Stimulated activated CD8-positive, alpha-beta memory T cell treated with anti-CD3 and anti-CD28 coated beads, Interleukin-4, amount 100 ng/mL, for 1 hour (primary cell): ENCODE measurements around the gene NUP35.

ENCODE experiments used
- DNase-seq, 2 donors: peaks; one replicate each; pipeline ENCODE4 v3.0.0-alpha.2; 2020; ENCODE audit warnings: low read depth in 2 of 2, low spot score in 1 of 2

NUP35 gene, protein sequence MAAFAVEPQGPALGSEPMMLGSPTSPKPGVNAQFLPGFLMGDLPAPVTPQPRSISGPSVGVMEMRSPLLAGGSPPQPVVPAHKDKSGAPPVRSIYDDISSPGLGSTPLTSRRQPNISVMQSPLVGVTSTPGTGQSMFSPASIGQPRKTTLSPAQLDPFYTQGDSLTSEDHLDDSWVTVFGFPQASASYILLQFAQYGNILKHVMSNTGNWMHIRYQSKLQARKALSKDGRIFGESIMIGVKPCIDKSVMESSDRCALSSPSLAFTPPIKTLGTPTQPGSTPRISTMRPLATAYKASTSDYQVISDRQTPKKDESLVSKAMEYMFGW

DNA sequence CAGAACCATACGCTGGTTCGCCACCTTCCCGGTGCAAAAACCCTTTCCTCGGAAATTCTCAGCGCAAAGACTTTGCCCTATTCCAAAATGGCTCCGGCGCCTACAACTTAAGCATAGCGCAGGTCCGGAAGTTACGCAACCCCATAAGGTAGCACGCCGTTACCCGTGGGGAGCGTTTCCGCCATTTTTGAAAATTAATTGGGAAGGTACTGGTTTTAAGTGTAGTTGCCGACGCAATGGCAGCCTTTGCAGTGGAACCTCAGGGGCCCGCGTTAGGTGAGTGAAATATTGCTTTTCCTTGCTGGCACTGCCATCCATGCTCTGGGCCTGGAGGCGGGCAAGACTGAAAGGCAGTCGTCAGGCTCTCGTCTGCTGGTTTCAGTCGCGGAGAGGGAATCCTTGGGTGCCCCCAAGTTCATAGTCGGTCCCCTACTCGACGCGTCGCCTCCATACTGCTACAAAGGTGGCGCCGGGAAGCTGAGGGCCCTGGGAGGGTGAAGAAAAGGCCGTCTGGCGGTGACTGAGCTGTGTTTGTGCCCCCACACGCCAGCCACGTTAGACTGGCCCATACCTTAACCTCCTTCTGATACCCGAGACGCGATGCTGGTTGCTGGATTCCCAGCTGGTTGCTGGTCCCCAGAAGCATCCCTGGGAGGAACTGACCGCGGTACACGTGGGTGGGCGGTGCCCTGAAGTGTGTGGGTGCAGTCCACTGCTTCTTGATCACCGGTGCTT lies at the start of gene NUP35:
NUP35 (plus strand) TSS at position 222 of the 735 bp plus-strand sequence; CDS start at position 237, 15 bp downstream.
- peak; percentile 74 to 75 for DNase-seq

DNA sequence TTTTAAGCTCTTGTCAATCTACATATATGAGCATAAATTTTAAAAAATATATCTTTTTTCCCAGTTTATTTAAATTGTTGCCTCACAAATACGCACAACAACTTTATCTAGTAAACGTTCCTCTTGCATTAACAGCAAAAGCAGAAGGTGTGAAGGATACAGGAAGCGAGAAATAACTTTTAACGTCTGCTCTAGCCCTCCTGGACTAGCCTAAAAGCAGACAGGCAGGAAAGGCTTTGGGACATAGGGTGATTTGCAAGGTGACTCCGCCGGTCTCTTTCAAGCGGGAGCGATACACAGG lies 46.1 kb upstream of the NUP35 start:
- no peak for DNase-seq

DNA sequence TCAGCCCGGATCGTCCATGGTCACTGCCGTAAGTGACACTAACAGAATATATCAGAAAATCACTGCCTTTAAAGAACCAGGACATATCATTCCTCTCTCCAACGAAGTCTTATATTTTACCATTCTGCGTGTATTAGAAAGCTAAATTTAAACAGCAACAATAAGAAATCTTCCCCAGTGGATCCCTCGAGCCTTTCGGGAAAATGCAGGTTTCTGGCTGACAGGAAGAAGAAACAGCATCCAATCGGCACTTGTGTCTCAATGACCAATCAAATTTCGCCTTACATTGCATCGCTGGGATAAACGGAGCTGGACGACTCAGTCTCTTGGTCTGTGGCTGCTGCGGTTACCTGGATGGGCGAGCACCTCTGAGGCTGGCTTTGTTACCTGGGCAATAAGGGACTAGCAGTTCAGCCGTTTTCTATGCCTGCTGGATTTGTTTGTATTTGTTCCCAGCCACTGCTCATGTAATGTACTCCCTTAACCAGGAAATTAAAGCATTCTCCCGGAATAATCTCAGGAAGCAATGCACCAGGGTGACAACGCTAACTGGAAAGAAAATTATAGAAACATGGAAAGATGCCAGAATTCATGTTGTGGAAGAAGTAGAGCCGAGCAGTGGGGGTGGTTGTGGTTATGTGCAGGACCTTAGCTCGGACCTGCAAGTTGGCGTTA lies 45.6 kb upstream of the NUP35 start, which contains the start of gene DUSP19:
DUSP19 (plus strand) TSS at position 284 of the 675 bp plus-strand sequence; CDS start at position 471, 187 bp downstream.
- DNase-seq: peak; percentile 44 to 61

DNA sequence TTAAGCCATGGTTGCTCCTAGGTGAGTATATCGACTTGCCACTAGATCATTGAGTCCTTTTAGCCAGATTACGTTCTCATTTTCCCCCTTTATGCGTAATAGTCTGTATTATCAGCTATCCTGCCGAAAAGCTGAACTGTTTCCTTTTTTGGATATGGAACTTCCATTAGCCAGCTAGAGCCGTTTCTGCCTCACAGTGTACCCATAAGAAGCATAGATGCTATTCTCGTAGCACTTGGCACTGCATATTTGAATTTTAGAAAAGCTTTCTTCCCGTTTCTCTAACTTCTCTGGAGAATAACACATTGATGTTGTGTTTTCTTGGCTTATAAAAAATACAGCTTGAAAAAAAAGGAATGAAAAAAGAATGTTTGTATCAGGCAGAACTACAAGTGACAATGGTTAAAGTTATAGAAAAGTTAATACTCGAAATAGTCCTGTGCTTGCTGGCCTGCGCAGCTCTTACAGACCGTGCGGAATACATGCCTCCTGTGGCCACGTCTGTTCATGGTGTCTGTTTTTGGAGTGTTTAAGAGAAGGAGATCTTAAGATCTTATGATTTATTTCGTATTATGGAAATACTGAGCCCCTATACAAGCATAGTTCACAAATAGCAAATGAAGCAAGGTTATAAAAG lies 45.0 kb upstream of the NUP35 start:
- no peak for DNase-seq

DNA sequence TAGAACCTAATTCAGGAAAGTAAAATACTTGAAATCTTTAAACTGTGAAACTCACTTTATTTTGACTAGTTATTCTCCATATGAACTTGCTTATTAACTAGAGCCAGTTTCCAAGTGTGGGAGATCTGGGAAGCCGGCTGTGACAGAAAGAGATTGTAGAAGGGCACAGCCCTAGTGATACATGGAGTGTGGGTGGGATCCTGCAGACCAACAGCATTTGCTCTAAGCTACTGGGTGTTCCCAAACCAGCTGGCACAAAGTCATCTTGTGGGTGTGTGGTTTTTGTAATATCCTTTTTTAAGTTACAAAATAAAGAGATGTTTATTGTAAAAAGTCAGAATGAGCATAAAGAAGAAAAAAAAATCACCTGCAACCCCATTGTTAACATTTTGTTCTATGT lies 42.3 kb upstream of the NUP35 start:
- DNase-seq: no peak

DNA sequence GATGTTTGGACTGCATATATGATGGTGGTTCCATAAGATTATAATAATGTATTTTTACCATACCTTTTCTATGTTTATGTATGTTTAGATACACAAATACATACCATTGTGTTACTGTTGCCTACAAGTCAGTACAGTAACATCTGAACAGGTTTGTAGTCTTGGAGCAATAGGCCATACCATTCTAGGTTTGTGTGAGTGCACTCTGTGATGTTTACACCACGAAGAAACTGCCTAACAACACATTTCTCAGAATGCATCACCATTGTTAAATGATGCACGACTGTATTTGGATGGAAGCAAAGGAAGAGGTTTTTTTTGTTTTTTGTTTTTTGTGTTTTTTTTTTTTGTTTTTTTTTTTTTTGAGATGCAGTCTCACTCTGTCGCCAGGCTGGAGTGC lies 36.2 kb upstream of the NUP35 start:
- DNase-seq: no peak

DNA sequence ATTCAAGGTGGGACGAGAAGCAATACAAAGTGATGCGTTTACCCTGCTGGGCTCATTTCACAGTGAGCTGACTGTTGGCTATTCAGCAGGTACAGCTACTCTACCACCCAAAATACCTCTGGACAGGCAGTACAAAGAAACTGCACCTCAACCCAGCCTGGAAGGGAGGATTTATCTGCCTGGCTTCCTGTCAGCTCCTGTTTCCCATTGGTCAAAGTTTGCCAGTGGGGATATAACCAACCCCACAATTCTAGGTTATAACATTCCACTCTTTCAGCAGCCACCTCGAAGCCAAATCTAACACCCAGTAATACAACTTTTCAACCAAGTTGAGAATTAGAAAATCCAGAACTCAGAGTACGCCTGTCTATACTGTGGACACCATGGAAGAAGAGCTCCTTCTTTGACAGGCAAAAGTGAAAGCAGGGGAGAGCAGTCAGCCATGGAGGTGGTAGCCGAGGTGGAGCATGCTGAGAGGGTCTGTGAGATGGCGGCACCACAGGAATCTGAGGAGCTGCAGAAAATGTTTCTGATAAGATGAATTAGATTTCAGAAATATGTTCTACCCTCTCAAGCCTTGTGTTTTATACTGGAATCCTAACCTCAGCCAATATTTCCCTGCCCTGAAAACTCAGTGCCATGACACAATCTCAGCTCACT lies 34.9 kb upstream of the NUP35 start:
- no peak for DNase-seq

DNA sequence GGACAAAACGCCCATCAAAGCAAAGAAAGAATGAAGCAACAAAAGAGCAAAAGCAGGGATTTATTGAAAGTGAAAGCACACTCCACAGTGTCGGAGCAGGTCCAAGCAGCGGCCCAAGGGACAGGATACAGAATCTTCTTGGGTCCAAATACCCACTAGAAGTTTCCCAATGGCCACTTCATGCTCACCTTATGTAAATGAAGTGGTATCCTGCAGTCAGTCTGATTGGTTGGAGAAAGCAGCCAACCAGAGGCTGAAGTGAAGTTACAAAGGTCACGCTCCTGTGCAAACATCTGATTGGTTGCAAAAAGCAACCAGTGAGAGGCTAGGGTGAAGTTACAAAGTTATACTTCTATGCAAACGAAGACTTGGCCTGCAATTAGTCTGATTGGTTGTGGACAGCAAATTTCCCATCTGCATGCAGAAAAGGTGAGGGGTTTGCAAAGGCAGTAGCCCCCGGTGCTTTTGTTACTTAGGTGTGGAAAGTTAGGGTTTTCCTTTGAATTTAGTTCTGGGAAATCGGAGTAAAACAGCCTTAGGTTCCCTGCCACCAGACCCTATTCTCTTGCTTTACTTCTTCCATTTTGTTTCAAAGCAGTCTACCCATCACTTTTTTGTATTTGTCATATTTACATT lies 32.8 kb upstream of the NUP35 start:
- DNase-seq: no peak

DNA sequence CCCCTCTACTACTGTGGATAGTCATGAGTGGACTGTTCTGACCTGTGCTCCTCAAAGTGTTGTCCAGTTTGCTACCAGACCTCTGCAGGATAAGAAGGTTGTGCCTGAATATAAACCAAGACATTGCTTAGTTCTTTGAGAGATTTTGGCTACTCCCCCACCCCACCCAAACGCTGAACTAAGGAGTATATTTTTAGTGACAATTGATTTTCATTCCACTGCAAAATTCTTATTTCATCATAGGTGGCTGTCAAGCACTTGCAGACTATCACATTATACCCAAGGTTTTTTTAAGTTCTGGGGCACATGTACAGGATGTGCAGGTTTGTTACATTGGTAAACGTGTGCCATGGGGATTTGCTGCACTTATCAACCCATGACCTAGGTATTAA lies 32.3 kb upstream of the NUP35 start:
- no peak for DNase-seq

DNA sequence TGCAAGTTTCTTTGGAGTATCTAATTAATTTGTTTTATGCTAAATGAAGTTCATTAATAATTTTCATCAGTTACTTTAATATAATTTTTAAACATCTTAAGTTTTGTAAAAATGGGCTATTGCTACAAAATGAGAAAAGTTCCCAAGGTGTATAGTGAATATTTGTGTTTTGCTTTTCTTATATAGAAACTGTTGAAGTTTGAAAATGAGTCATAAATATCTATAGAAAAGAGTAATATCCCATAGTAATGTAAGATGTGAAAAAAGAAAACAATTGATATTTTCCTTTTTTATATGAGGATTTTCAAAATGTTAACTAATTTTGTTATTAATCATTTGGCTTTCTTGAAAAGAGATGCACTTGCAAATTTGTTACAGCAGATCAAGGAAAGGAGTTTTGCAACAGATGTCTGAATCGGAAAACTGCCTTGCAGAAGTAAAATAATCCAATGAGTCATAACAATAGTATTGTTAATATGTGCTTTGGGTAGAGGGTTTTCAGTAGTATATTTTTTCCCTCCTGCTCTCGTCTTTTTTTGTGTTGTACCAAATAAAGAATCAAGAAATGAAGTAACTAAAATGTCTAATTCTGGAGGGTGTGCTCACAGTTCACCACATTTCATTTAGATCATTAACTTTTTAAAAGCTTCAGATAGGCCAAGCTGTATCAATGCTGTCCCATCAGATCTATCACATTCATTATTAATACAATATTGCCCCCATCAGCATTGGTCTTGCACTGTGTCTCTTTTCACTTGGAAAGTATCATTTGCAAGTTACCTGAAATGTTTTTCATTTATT lies 30.2 kb upstream of the NUP35 start:
- DNase-seq: no peak

DNA sequence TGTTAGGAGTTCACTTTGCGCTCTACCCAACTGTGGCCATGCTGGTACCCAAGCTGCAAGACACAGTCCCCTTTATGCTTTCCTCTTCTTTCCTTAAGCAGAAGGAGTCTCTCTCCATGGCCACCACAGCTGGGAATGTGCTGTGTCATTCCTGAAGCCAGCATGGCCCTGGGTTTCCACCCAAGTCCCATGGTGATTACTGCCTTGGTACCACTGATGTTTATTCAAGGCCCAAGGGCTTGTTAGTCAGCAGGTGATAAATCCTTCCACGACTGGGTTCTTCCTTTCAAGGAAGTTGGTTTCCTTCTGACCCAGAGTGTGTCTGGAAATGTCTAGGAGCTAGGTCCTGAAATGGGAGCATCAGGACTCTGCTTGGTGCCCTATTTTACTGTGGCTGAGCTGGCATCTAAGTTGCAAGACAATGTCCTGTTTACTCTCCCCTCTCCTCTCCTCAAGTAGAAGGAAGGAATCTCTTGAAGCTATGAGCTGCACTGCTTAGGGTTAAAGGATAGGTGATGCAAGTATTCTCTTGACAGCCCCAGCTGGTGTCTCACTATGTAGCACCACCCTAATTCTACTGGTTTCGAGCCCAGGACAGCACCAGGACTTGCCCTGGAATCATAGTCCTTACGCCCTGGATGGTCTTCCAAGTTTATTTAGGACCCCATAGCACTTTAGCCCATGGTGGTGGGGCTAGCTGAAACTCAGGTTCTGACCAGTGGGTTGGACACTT lies 18.7 kb upstream of the NUP35 start:
- no peak for DNase-seq

DNA sequence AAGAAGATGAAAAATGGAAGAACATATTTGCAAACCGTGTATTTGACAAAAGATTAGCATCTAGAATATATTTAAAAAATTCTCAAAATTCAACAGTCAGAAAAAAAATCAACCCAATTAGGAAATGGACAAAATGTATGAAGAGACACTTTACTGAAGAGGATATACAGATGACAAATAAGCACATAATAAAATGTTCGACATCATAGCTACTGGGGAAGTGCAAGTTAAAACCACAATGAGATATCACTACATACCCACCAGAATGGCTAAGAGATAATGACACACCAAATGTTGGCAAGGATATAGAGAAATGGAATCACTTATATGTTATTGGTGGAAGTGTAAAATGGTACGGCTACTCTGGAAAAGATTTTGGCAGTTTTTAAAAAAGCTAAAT lies 11.7 kb upstream of the NUP35 start:
- DNase-seq: no peak

DNA sequence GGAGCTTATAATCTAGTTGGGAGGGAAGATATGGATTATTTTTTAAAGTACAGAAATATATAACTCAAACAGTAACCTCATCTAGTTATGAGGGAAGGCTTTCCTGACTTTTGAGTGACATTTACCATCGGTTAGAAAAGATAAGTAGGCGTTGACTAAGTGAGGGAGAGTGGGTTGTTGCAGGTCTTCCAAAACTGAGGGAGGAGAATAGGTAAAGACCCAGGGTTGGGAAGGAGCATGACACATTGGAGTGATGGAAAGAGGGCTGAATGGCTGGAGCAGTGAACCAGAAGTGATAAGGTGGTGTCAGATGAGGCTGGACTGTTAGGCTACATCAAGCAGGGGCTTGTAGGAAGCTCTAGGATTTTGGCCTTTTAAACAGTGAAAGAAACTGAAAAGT lies 10.6 kb upstream of the NUP35 start:
- no peak for DNase-seq

DNA sequence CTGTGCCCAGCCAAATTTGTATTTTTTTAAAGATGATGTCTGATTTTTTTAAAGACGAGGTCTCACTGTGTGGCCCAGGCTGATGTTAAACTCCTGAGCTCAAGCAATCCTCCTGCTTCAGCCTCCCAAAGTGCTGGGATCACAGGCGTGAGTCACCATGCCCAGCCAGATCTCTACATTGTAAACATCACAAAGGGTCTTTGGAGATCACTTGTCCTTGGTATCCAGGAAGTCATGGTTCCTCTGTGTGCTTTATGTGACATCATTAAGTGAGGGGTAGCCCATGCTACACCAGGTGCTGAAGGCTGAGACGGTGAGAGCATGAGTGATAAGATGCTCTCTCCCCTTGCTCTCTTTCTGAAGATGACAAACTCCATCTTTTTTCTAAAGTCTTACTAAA lies 7.0 kb upstream of the NUP35 start:
- DNase-seq: no peak

DNA sequence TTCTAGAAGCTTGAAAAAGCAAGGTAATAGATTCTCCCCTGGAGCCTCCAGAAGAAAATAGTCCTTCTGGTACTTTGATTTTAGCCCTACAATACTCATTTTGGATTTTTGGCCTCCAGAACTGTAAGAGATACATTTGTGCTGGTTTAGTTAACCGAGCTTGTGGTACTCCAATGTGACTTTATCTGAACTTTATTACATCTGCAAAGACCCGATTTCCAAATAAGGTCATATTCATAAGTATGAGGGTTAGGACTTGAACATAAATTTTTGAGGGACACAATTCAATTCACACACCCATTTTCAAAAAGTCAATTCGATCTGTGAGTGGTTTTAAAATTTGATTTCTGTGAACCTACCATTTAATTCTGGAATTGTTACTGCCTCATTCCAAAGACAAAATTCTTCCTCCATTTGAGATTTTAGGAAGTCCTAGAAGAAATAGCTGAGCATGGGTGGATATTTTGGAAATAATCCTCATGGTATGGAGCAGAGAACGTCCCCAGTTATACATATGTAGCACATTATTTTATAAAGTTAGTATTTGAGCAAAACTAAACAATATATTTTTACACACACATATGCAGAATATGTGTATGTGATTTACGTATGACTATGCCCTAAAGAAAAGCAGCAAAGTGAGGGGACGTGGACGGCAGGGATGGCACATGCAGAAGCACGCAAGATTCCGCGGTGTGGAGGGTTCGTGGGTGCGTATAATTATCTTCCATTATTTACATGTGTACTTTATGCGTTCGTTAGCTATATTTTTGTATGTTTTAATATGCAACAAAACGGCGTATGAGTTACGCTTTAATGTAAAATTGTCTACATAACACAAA lies 905 bp upstream of the NUP35 start:
- DNase-seq: no peak

DNA sequence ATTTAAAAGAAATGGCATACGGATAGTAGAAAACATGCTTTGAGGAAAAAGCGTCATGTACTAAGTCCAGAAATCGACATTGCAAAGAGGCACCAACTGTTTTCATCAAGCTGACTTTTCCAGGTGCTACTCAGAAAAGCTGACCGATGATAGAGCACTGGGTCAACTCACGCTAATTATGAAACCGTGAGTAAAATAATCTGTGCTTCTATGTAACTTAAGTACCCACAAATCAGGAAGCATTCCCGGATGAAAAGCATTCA lies 353 bp upstream of the NUP35 start:
- DNase-seq: no peak

DNA sequence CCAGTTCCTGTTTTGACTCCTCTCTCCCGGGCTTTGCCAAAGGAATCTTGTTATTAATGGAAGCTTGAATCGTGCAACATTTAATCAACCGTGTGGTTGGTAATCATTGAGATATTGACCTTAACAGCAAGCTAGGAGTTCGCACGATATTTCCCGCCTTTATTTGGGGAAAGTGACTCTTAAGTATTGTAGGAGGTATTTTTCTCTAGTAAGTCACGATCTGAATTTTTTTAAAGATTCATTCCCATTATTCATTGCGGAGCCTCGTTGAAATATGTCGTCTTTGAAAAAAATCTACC lies 663 bp downstream of the NUP35 start:
- DNase-seq: no peak

DNA sequence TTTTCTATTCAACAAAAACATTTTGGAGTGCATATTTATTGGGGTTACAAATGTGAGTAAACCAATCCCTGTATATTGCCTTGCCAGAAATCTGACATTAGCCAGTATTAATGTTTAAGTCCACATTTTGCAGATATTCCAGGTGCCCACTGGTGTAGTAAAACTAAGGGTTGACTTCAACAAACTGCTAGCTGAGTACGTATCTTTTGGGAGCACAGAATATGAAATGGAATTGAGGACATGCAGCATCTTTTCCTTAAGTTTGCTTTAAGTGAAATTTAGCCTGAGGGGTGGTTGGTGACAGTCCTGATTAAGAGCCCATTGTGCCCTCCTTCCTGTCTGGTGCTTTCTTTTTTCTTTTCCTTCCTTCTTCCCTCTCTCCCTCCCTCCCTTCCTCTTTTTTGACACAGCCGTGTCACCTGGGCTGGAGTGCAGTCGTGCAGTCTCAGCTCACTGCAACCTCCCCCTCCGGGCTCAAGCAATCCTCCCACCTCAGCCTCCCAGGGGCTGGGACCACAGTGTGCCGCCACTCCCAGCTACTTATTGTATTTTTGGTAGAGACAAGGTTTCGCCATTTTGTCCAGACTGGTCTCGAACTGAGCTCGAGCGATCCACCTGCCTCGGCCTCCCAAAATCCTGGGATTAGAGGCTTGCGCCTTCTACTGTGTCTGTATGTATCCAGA lies 1.6 kb downstream of the NUP35 start:
- no peak for DNase-seq
